ENCODE data around the gene C13orf46. TPM values are rescaled to one million over a fixed set of nuclear protein-coding genes. Genes with fewer than 3 reads are reported as not detected.

The C13orf46 gene
- polyA plus RNA-seq, 2 of the 4 experiments (the other 2 are of a cell fraction) = 0.05 to 0.13 TPM

DNA sequence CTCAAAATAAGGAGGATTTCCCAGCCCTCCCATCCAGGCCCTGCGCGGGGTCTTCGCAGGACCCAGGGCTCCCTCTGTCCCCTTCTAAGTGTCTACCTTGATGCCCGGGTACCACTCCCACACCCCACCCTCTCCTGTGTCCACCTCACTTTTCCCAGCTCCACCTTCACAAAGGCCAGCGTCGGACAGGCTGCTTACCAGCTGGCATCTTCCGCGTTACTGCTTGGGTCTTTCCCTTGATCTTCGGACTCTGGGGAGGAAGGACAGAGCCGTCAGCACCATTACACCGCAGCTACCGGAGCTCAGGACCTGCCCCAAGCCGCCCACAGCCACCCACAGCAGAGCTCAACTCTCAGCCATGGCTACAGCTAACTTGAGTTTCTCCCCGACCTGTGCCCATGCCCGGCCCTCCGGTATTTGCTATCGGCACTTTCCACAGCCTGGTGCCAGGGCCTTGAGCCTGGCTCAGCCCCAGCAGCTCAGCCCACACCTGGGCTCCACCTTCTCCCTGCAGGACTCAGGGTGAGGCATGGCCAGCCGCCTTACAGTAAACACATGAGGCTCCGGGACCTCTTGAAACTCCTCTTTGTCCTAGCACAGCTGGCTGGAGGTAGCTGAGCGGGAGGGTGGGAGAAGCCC is 3.8 kb downstream of the C13orf46 start (continued):
- no peak for TF ChIP-seq REST (IDR thresholded peaks at IDR 0.05)
- TF ChIP-seq FOSB (CRISPR knock-in tag; IDR thresholded peaks at IDR 0.05) = no peak
- no peak for TF ChIP-seq GATA3 (IDR thresholded peaks at IDR 0.05; ENCODE audit: borderline replicate concordance)
- TF ChIP-seq JUN (IDR thresholded peaks at IDR 0.05) = no peak

DNA sequence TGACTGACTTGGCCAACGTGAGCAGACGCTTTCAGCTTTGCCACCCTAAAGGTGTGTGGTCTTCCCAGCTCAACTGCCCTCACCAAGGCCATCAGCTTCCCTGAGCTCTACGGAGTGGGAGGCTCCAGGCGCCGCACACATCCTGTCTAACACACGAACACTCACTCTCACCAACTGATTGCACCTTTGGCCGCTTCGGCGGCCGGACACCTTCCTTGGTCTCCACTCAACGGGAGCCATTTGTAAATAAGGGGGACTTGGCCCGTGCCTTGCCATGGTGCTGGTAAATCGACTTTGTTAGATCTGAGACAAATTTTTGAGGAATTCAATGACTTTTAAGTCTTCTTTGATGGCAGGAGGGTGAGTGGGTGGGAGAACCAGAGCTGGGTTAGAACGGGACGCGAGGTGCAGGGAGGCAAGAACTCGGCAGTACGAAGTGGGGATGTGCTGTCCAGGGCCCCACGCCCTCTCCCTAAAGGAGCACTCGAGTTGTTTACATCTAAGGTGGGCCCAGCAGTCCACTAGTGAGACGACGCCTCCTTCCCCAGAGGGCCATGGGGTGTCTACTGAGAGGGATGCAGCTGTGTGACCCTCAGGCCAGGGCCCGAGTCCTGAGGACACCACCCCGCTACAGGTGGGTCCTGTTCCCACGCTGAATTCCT is 4.4 kb downstream of the C13orf46 start:
- no peaks in the 10 kb centered on the region for H3K4me1 ChIP-seq
- FAIRE-seq (no peak), DNase-seq (ENCODE audit: low read depth in 1 of 2, low spot score in 1 of 2) (no peak), ATAC-seq (no peak)
- no peak overlapping the region for H3K4me3 ChIP-seq
- H3K9me3 ChIP-seq = no peaks in the 10 kb centered on the region
- TF ChIP-seq RNF2 (IDR thresholded peaks at IDR 0.05; ENCODE audit: borderline replicate concordance, low read depth) (no peak), CEBPB (IDR thresholded peaks at IDR 0.05) (no peak), NFE2L2 (conservative IDR thresholded peaks at IDR 0.05; ENCODE audit: low read length) (no peak), REST (IDR thresholded peaks at IDR 0.05) (no peak), HOXB13 (CRISPR knock-in tag; IDR thresholded peaks at IDR 0.05; ENCODE audit: low read depth) (no peak), BHLHE40 (IDR thresholded peaks at IDR 0.05; ENCODE audit: low read depth, low read length) (no peak), JUNB (IDR thresholded peaks at IDR 0.05) (no peak), TFCP2L1 (CRISPR knock-in tag; IDR thresholded peaks at IDR 0.05) (no peak), KDM1A (IDR thresholded peaks at IDR 0.05; ENCODE audit: low read depth) (no peak), EP300 (IDR thresholded peaks at IDR 0.05) (no peak), PHF8 (IDR thresholded peaks at IDR 0.05; ENCODE audit: borderline replicate concordance, low read depth) (no peak), RAD21 (conservative IDR thresholded peaks at IDR 0.05 in 1 of 2, IDR thresholded peaks at IDR 0.05 in 1 of 2) (no peak), RARB (CRISPR knock-in tag; IDR thresholded peaks at IDR 0.05) (no peak), ZFP36 (IDR thresholded peaks at IDR 0.05; ENCODE audit: borderline replicate concordance, partially characterized antibody) (no peak), TP53 (CRISPR knock-in tag; IDR thresholded peaks at IDR 0.05) (no peak)
- TF ChIP-seq, protein P1, sequence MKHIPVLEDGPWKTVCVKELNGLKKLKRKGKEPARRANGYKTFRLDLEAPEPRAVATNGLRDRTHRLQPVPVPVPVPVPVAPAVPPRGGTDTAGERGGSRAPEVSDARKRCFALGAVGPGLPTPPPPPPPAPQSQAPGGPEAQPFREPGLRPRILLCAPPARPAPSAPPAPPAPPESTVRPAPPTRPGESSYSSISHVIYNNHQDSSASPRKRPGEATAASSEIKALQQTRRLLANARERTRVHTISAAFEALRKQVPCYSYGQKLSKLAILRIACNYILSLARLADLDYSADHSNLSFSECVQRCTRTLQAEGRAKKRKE (CRISPR knock-in tag; IDR thresholded peaks at IDR 0.05; ENCODE audit: low read depth) = no peak
- TF ChIP-seq, protein P2, sequence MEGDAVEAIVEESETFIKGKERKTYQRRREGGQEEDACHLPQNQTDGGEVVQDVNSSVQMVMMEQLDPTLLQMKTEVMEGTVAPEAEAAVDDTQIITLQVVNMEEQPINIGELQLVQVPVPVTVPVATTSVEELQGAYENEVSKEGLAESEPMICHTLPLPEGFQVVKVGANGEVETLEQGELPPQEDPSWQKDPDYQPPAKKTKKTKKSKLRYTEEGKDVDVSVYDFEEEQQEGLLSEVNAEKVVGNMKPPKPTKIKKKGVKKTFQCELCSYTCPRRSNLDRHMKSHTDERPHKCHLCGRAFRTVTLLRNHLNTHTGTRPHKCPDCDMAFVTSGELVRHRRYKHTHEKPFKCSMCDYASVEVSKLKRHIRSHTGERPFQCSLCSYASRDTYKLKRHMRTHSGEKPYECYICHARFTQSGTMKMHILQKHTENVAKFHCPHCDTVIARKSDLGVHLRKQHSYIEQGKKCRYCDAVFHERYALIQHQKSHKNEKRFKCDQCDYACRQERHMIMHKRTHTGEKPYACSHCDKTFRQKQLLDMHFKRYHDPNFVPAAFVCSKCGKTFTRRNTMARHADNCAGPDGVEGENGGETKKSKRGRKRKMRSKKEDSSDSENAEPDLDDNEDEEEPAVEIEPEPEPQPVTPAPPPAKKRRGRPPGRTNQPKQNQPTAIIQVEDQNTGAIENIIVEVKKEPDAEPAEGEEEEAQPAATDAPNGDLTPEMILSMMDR (IDR thresholded peaks at IDR 0.05) = no peak
- TF ChIP-seq, protein P3, sequence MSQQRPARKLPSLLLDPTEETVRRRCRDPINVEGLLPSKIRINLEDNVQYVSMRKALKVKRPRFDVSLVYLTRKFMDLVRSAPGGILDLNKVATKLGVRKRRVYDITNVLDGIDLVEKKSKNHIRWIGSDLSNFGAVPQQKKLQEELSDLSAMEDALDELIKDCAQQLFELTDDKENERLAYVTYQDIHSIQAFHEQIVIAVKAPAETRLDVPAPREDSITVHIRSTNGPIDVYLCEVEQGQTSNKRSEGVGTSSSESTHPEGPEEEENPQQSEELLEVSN (IDR thresholded peaks at IDR 0.05; ENCODE audit: borderline replicate concordance, low read depth) = no peak
- H3K4me2 ChIP-seq = no peak overlapping the region
- ChIA-PET POLR2A (no interaction called here), CTCF (no interaction called here)
- 85% methylated on average over 15 of the region's 25 CpGs for WGBS (ENCODE audit: missing lambda C conversion rate)
- H3K27ac ChIP-seq = no peak overlapping the region
